Duodenal mucosa (tissue), 2 donors: Measurements from ENCODE around the gene CMIP.
A peak's percentile ranks its signal among the peaks of the same experiment; 100 is the strongest.

Experiments used
- H3K27ac ChIP-seq: one replicate; pipeline ENCODE4 v1.7.0; 2013; ENCODE audit warnings: low read depth, low read length
- H3K27me3 ChIP-seq, 2 donors: one replicate each; pipeline ENCODE4 v1.7.0; 2013; ENCODE audit warnings: low read length in 2 of 2, control low read depth in 1 of 2; ENCODE audit not compliant: insufficient read depth in 2 of 2, control insufficient read depth in 1 of 2
- H3K36me3 ChIP-seq, 2 donors: one replicate each; pipeline ENCODE4 v1.7.0; 2013; ENCODE audit warnings: low read length in 2 of 2, control low read depth in 1 of 2; ENCODE audit not compliant: insufficient read depth in 2 of 2, control insufficient read depth in 1 of 2
- H3K4me1 ChIP-seq, 2 donors: one replicate each; pipeline ENCODE4 v1.7.0; 2013; ENCODE audit warnings: low read length in 2 of 2, control low read depth in 1 of 2; ENCODE audit not compliant: insufficient read depth in 2 of 2, control insufficient read depth in 1 of 2
- H3K4me3 ChIP-seq, 2 donors: one replicate each; pipeline ENCODE4 v1.7.0; 2013; ENCODE audit warnings: low read length in 2 of 2, low read depth in 1 of 2
- H3K9ac ChIP-seq, 2 donors: one replicate each; pipeline ENCODE4 v1.7.0; 2013; ENCODE audit warnings: low read length in 2 of 2, low read depth in 1 of 2
- H3K9me3 ChIP-seq, 2 donors: one replicate each; pipeline ENCODE4 v1.7.0; 2013; ENCODE audit warnings: low read length in 2 of 2, control low read depth in 1 of 2; ENCODE audit not compliant: control insufficient read depth in 1 of 2

The CMIP gene

DNA sequence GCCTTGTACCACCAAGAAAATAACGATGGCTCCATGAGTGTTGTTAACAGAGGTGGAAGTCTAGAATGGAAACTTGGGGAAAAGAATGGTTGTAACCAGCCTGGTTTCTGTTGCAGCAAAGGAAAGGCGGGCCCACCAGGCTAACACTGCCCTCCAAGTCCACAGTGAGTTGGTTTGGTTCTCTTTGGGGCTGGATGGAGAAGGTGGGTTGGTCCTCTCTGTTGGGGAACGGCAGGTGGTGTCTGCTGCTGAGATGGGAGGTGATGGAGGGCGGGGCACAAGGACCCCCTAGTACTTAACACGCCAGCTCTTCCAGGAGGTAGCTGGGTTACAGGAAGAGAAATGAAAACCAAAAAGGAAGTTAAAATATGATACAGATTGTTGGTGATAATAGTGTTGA is 257.9 kb downstream of the CMIP start:
- H3K27ac ChIP-seq, result no peak overlapping the region
- peaks cover 53 to 93% of the 10 kb centered on the region in 2 donors for H3K36me3 ChIP-seq
- H3K4me3 ChIP-seq, result no peak overlapping the region
- H3K9me3 ChIP-seq, result no peaks in the 10 kb centered on the region
- H3K27me3 ChIP-seq, result no peaks in the 10 kb centered on the region
- H3K9ac ChIP-seq, result no peak overlapping the region
- H3K4me1 ChIP-seq, result peaks cover 6 to 10% of the 10 kb centered on the region in 2 donors

DNA sequence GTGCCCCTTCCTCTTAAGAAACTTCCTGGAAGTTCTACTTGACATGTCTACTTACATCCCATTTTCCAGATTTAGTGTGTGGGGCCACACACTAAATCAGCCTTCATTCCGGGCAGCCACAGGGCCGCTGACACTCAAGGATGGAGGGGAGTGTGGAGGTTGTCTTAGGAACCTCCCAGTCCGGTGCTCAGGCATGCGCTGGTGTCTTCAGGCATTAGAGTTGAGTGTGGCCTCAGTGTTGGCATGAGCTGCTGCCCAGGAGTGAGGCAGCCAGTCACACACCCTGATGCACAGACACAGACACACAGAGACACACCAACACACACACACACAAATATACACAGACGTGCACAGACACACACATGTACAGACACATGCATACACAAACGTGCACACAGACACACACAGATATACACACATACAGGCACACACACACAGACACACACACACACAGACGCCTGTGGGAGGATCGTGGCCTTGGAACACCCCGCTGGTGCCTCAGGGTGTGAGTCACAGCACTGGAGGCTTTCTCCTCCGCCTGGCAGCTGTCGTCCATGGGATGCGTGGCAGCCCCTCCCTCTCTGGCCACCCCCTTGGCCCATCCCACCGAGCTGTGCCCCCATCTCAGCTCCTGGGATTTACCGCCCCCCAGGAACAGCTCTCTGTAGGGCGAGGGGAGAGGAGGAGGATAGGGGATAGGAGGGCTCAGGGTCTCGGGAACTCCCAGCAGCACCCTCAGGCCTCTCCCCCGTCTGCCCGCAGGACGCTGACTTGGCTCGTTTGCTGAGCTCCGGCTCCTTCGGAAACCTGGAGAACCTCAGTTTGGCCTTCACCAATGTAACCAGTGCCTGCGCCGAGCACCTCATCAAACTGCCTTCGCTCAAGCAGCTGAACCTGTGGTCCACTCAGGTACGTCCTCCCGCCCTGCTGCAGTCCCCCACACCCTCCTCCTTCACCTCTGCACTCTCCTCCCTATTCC is 258.9 kb downstream of the CMIP start:
- Histone ChIP-seq H3K4me3 (no peak overlapping the region), H3K9me3 (no peaks in the 10 kb centered on the region), H3K4me1 (peaks cover 16 to 19% of the 10 kb centered on the region in 2 donors), H3K27ac (peak overlapping the region; percentile 39), H3K9ac (no peak overlapping the region), H3K36me3 (peaks cover 50 to 84% of the 10 kb centered on the region in 2 donors), H3K27me3 (no peaks in the 10 kb centered on the region)

DNA sequence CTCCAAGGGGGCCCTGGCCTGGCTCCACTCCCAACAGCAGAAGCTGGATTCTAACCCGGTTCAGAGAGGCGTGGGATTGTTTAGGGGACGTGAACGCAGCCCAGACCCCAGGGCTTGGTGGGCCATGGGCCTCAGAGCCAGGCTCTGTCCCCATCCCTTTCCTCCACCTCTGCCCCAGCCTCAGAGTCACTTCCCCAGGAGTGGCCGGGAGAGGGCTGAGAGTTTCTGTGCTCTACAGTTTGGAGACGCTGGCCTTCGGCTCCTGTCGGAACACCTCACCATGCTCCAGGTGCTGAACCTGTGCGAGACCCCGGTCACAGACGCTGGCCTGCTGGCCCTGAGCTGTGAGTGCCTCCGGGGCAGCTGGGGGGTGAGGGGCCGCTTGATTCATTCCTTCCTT is 260.7 kb downstream of the CMIP start:
- Histone ChIP-seq H3K27me3 (no peaks in the 10 kb centered on the region), H3K36me3 (peaks cover 52 to 78% of the 10 kb centered on the region in 2 donors), H3K27ac (no peak overlapping the region), H3K4me1 (peaks cover 24 to 30% of the 10 kb centered on the region in 2 donors), H3K9ac (no peak overlapping the region), H3K9me3 (no peaks in the 10 kb centered on the region), H3K4me3 (no peak overlapping the region)

DNA sequence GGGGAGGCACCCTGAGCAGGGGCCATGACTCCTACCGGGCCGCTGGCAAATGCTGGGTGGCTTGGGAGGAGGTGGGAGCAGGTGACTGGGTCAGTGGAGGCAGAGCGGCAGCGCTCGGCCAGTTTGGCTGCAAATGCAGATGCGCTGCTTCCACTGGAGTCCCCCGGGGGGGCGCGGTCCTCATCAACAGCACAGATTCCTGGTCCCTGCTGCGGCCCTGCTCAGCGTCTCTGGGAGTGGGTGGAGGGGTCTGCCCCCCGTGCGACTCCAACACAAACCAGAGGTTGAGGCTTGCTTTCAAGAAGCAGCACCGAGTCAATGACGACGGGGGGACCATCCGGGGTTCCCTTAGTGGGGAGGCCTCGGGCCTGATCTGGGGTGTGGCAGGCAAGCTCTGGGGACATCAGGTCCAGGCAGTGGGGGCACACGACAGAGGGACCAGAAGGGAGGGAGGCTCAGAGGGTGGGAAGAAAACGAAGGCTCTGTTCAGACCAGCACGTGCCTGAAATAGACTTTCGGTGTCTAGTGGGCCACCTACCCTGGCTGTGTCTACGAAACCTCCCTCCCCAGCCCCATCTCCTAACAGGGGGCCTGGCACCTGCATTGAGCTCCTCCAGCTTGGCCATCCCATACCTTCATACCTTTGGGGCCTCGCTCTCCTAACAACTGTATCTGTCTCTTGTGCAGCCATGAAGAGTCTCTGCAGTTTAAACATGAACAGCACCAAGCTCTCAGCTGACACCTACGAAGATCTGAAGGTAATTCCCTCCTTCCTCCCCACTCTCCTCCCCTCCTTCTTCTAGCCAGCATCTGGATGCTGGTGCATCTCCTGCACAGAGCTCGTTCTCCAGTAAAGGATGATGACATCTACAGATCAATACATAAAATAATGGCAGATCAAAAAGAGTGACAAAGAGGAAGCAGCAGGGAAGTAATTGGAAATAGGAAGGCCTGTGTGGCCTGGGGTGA is 262.0 kb downstream of the CMIP start:
- Histone ChIP-seq H3K36me3 (peaks cover 49 to 65% of the 10 kb centered on the region in 2 donors), H3K4me1 (peaks cover 24 to 30% of the 10 kb centered on the region in 2 donors), H3K27ac (peak overlapping the region; percentile 14), H3K4me3 (peak overlapping the region in 1 of 2 donors; percentile 1), H3K9me3 (no peaks in the 10 kb centered on the region), H3K9ac (peak overlapping the region in 1 of 2 donors; percentile 13), H3K27me3 (no peaks in the 10 kb centered on the region)

DNA sequence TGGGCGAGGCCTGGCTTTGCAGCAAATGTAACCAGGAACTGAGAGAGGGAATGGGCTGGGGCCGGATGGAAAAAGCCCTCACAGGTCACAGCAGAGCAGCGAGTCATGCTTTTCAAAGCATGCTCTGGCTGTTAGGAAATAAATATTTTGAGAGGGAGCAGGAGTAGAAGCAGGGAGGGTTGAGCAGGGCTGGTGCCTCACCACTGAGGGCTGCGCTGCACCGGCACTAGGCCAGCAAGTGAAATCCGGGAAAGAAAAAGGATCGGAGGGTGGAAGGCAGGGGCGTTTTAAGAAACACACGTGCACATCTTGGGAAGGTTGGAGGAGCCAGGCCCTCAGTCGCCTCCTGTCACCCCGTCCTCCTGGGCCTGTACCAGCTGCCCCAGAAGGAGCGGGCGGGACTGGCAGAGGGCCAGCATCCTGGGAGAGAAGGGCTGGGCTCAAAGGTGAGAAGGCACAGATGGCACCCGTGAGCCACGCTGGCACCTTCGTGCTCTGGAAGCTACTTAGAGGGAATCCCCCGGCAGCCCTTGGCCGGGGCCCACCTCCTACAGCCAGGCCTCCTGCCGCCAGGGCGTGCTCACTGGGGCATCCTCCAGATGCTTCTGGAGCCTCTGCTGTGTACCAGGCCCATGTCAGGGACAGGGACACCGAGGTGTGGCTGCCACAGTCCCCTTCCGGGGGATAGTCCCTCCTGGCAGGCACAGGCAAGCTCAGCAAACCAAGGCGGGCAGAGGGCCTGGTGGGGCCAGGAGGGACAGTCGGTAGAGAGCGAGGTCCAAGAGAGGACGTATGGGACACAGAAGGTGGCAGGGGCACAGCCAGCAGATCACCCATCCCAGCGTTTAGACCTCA is 263.0 kb downstream of the CMIP start:
- no peaks in the 10 kb centered on the region for H3K27me3 ChIP-seq
- peaks cover 40 to 59% of the 10 kb centered on the region in 2 donors for H3K36me3 ChIP-seq
- peaks cover 24 to 30% of the 10 kb centered on the region in 2 donors for H3K4me1 ChIP-seq
- H3K9ac ChIP-seq, result peak overlapping the region; percentile 30 to 40
- H3K9me3 ChIP-seq, result no peaks in the 10 kb centered on the region
- peak overlapping the region in 1 of 2 donors; percentile 21 for H3K4me3 ChIP-seq
- peak overlapping the region; percentile 77 for H3K27ac ChIP-seq

DNA sequence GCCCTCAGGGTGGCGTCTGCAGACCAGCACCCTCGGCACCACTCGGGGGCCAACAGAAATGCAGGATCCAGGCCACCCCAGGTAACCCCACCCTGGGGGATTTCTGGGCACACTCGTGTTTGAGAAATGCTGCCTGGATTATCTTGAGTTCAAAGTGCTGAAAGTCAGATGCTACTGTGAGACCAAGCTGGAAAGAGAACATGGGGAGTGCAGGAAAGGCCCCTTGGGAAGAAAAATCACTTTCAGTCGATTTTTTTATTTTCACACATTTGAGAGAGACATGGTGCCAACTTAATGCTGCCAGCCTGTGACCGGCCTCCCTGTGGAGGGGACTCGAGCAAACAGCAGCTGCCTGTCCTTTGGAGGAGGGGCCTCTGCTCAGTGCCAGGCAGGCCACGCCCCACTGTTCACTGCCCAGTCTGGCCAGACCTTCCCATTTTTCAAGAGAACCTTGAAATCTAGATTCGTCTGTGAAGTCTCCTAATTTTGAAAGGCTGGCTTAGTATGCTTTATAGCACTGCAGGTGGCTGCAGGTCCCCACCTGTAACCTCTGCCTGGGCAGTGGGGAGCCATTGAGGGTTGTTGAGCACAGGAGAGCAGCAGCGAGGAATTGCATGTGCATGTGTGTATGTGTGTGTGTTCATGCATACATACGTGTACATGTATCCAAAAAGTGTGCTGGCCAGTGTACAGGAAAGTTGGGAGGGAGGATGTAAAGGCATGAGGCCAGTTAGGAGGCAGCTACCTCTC is 263.8 kb downstream of the CMIP start:
- peaks cover 34 to 51% of the 10 kb centered on the region in 2 donors for H3K36me3 ChIP-seq
- peak overlapping the region; percentile 30 to 40 for H3K9ac ChIP-seq

DNA sequence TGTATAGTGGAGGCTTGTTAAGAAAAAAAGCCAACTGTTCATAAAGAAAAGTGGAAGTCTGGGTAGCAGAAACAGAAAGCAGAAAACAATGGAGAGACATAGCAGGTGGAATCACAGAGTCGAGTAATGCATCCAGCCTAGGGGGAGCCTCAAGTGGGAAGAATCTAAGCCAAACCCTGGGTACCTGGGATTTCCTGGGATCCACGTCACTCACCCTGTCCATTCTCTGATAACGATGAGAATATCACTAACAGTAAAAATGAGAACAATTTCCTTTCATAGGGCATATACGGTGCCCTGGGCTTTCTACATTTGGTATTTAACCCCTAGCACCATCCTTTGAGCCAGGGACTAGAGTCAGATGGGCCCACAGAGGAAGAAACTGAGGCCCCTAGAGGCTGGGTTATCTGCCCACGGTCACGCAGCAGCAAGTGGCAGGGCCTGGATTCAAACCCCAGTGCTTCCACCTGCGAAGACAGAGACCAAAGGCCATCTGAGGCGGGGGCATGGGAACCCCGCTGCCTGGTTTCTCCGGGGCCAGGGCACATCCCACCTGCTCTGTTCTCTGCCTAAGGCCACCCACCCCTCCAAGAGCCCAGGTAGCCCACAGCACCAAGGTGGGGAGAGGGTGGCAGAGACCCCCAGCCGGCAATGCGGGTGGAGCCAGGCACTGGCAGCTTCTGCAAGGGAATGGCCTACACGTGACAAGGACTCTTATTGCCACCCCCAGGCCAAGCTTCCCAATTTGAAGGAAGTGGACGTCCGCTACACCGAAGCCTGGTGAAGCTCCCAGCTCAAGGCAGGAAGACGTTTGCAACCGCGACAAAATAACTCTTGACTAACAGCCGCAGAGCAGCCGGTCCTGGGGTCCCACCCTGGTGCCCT is 264.6 kb downstream of the CMIP start:
- Histone ChIP-seq H3K9me3 (no peaks in the 10 kb centered on the region), H3K36me3 (peaks cover 32 to 46% of the 10 kb centered on the region in 2 donors), H3K27me3 (no peaks in the 10 kb centered on the region), H3K9ac (peak overlapping the region in 1 of 2 donors; percentile 40), H3K4me1 (peaks cover 24 to 30% of the 10 kb centered on the region in 2 donors), H3K4me3 (no peak overlapping the region), H3K27ac (no peak overlapping the region)

More for the DNA sequence above, 263.8 kb downstream of the CMIP start:
- Histone ChIP-seq H3K4me3 (peak overlapping the region in 1 of 2 donors; percentile 21), H3K9me3 (no peaks in the 10 kb centered on the region), H3K27ac (peak overlapping the region; percentile 77), H3K27me3 (no peaks in the 10 kb centered on the region), H3K4me1 (peaks cover 24 to 30% of the 10 kb centered on the region in 2 donors)

DNA sequence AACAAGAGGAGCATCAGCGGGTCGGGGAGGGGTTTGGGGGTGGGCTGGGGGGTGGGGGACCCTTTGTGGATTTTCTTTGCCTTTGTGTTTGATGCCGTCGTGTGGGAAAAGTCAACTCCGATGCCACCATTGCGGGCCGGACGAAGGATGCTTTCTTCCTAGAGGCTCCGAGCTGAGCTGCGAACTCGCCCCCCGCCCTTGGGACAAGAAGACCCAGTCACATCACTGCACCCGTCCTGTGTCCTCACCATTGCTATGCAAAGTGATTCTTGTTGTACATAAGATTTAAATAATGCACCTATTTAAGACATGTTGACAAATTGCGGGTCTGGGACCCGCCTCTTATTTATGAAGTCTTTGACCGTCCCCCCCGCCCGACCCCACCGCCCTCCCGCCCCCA is 265.4 kb downstream of the CMIP start:
- Histone ChIP-seq H3K27ac (no peak overlapping the region), H3K36me3 (peaks cover 27 to 41% of the 10 kb centered on the region in 2 donors), H3K4me1 (peaks cover 24 to 36% of the 10 kb centered on the region in 2 donors), H3K4me3 (no peak overlapping the region), H3K27me3 (no peaks in the 10 kb centered on the region), H3K9me3 (no peaks in the 10 kb centered on the region), H3K9ac (no peak overlapping the region)
